Stomach (tissue), 9 donors: ENCODE data around the gene BAIAP2L2. TPM values are rescaled to one million over a fixed set of nuclear protein-coding genes. Genes with fewer than 3 reads are reported as not detected.

ENCODE experiments used
- DNase-seq, 2 donors: peaks; one replicate each; pipeline versions ENCODE4 v3.0.0 to v3.0.0-alpha.2; 2013 to 2019
- H3K27ac ChIP-seq, 5 donors: fragments of 200-600 bp in 4 of 5; sonication (generic) in 4 of 5; one replicate each; pipeline ENCODE4 v1.5.1; 2013 to 2019; ENCODE audit warnings: mild to moderate bottlenecking in 1 of 5, moderate library complexity in 1 of 5
- H3K27me3 ChIP-seq, 3 donors: fragments of 200-600 bp; sonication (generic); one replicate each; pipeline ENCODE4 v1.5.1; 2017 to 2019; ENCODE audit warnings: mixed run types in 1 of 3
- H3K36me3 ChIP-seq, 4 donors: fragments of 200-600 bp; sonication (generic); 1 replicate in 3 of 4; 2 replicates in 1 of 4; pipeline ENCODE4 v1.5.1; 2016 to 2019
- H3K4me1 ChIP-seq, 4 donors: fragments of 200-600 bp; sonication (generic); one replicate each; pipeline ENCODE4 v1.5.1; 2016 to 2019
- H3K4me3 ChIP-seq, 4 donors: fragments of 200-600 bp; sonication (generic) in 3 of 4; one replicate each; pipeline ENCODE4 v1.5.1; 2016 to 2019; ENCODE audit warnings: mild to moderate bottlenecking in 1 of 4
- H3K9me3 ChIP-seq, 4 donors: fragments of 200-600 bp; sonication (generic); one replicate each; pipeline ENCODE4 v1.5.1; 2016 to 2019
- CTCF ChIP-seq, 7 experiments: fragments of 450-650 bp in 4 of 7; fragments of 200-600 bp in 3 of 7; sonication (generic) in 3 of 7; IDR thresholded peaks; one replicate each; pipeline ENCODE4 v1.5.1; 2016 to 2019; ENCODE audit warnings: antibody characterized with exemption in 7 of 7, control low read depth in 2 of 7, mild to moderate bottlenecking in 1 of 7
- EP300 ChIP-seq: sonication (generic); formaldehyde crosslinking; IDR thresholded peaks from one replicate; pipeline ENCODE4 v1.6.1; 2017; ENCODE audit warnings: antibody characterized with exemption
- POLR2A ChIP-seq, 4 donors: fragments of 450-650 bp; IDR thresholded peaks; one replicate each; pipeline ENCODE4 v1.6.1; 2016; ENCODE audit warnings: antibody characterized with exemption in 4 of 4, control low read depth in 2 of 4, mild to moderate bottlenecking in 1 of 4, moderate library complexity in 1 of 4
- POLR2AphosphoS5 ChIP-seq, 3 donors: sonication (generic); formaldehyde crosslinking; IDR thresholded peaks; one replicate each; pipeline ENCODE4 v1.6.1; 2016; ENCODE audit warnings: antibody characterized with exemption in 3 of 3
- WGBS, 5 donors: extraction: QIAGEN DNeasy Blood & Tissue Kit in 3 of 5; methylation state at CpG; one replicate each; pipeline versions ENCODE4 v1.1.5 to v1.1.7; 2013 to 2018; 5-methylcytosine and 5-hydroxymethylcytosine counted together
- intact Hi-C: fragments of 100-400 bp; cut with DNase I; formaldehyde crosslinking; loops from one replicate; pipeline ENCODE4 v1.15.1; 2023; ENCODE audit warnings: low total_unique reads
- polyA plus RNA-seq, 3 donors: library from polyadenylated mRNA; stranded (reverse); fragments of 200-250 nt; gene quantifications; one replicate each; pipeline ENCODE4 v1.2.3, GENCODE V29; 2013
- total RNA-seq, 5 donors: library from RNA; depleted of rRNA; stranded (reverse); fragments of >200 nt; gene quantifications; one replicate each; pipeline versions ENCODE4 v1.1.0 to v1.2.3, GENCODE V29; 2014 to 2016
- donor health status: healthy with polysubstance abuse.
- donor health status: Bipolar disorder and iron deficiency.
- donor health status: healthy.

BAIAP2L2 gene
- total and polyA plus RNA-seq, 8 donors, result 1.2 to 397 (median 5.4) TPM

GRCh38 chr22:38035530-38035885, 75.0 kb downstream of the BAIAP2L2 start:
- no peak overlapping the region for H3K4me3 ChIP-seq
- 80 to 89% (median 83%) methylated on average over 9 of the region's 9 CpGs for WGBS, 5 donors
- peaks cover 14 to 26% (median 22%) of the 10 kb centered on the region in 4 donors for H3K4me1 ChIP-seq
- intact Hi-C loops, result no loop called here
- no peaks in the 10 kb centered on the region for H3K36me3 ChIP-seq
- peak overlapping the region in 1 of 5 donors; percentile 42 for H3K27ac ChIP-seq
- TF ChIP-seq EP300 (no peak), CTCF (IDR thresholded peaks at IDR 0.05) (no peak), POLR2A (IDR thresholded peaks at IDR 0.05) (no peak), POLR2AphosphoS5 (IDR thresholded peaks at IDR 0.05) (no peak)
- peak in 1 of 2 donors; percentile 14 for DNase-seq
- H3K27me3 ChIP-seq, result no peaks in the 10 kb centered on the region
- no peaks in the 10 kb centered on the region for H3K9me3 ChIP-seq

Other genes starting within 250 kb of the BAIAP2L2 start
- gene MICALL1, start 204.4 kb downstream of the BAIAP2L2 start, total RNA-seq, result 100 to 1,000 TPM in 3 of 5 donors, 10 to 100 TPM in 2; 31.4 to 155 (median 112) TPM
- gene MICALL1, start 204.4 kb downstream of the BAIAP2L2 start, polyA plus RNA-seq, result 10 to 100 TPM; 17.7 to 55.1 (median 35.6) TPM
- not detected for gene C22orf23, start 157.1 kb downstream of the BAIAP2L2 start, total RNA-seq
- gene C22orf23, start 157.1 kb downstream of the BAIAP2L2 start, polyA plus RNA-seq, result 1 to 10 TPM in 1 of 3 donors, under 1 TPM in 2; 0.18 to 1.2 (median 0.31) TPM
- gene POLR2F, start 157.0 kb downstream of the BAIAP2L2 start, total RNA-seq, result 100 to 1,000 TPM in 2 of 5 donors, 10 to 100 TPM in 3; 41.5 to 145 (median 74.5) TPM
- 100 to 1,000 TPM; 139 to 149 (median 146) TPM for gene POLR2F, start 157.0 kb downstream of the BAIAP2L2 start, polyA plus RNA-seq
- gene SOX10, start 126.1 kb downstream of the BAIAP2L2 start, total RNA-seq, result 1 to 10 TPM in 3 of 5 donors, not detected in 2; 2.9 to 4.9 (median 4.4) TPM
- gene SOX10, start 126.1 kb downstream of the BAIAP2L2 start, polyA plus RNA-seq, result 1 to 10 TPM; 1.7 to 3.2 (median 2.6) TPM
- 10 to 100 TPM; 24.5 to 44.3 (median 28.8) TPM for gene PICK1, start 53.3 kb downstream of the BAIAP2L2 start, total RNA-seq
- gene PICK1, start 53.3 kb downstream of the BAIAP2L2 start, polyA plus RNA-seq, result 10 to 100 TPM; 20.7 to 27.2 (median 21.7) TPM
- gene SLC16A8, start 26.5 kb downstream of the BAIAP2L2 start, total RNA-seq, result not detected
- under 1 TPM in 1 of 3 donors, not detected in 2; 0.48 TPM for gene SLC16A8, start 26.5 kb downstream of the BAIAP2L2 start, polyA plus RNA-seq
- 10 to 100 TPM; 24.0 to 68.3 (median 30.0) TPM for gene PLA2G6, start 71.1 kb upstream of the BAIAP2L2 start, total RNA-seq
- gene PLA2G6, start 71.1 kb upstream of the BAIAP2L2 start, polyA plus RNA-seq, result 10 to 100 TPM in 2 of 3 donors, 1 to 10 TPM in 1; 6.0 to 24.8 (median 11.8) TPM
- gene MAFF, start 91.3 kb upstream of the BAIAP2L2 start, total RNA-seq, result 100 to 1,000 TPM in 2 of 5 donors, 10 to 100 TPM in 1, 1 to 10 TPM in 1, under 1 TPM in 1; 0.58 to 130 (median 58.9) TPM
- 10 to 100 TPM; 16.0 to 65.7 (median 35.7) TPM for gene MAFF, start 91.3 kb upstream of the BAIAP2L2 start, polyA plus RNA-seq
- gene TMEM184B, start 162.3 kb upstream of the BAIAP2L2 start, total RNA-seq, result 100 to 1,000 TPM in 1 of 5 donors, 10 to 100 TPM in 4; 27.0 to 110 (median 75.9) TPM
- gene TMEM184B, start 162.3 kb upstream of the BAIAP2L2 start, polyA plus RNA-seq, result 10 to 100 TPM in 2 of 3 donors, 1 to 10 TPM in 1; 10.0 to 13.8 (median 10.8) TPM
- 100 to 1,000 TPM in 2 of 5 donors, 10 to 100 TPM in 3; 19.4 to 135 (median 93.9) TPM for gene CSNK1E, start 206.7 kb upstream of the BAIAP2L2 start, total RNA-seq
- 10 to 100 TPM; 47.5 to 69.3 (median 66.9) TPM for gene CSNK1E, start 206.7 kb upstream of the BAIAP2L2 start, polyA plus RNA-seq